Nephron progenitor cell (in vitro differentiated cells): Measurements from ENCODE around the gene EXOC6B.

Experiments
- DNase-seq: peaks from one replicate; pipeline ENCODE4 v3.0.0; 2021
- H3K27ac Mint-ChIP-seq: 2 replicates; pipeline ENCODE4 v1.8.0; 2021; ENCODE audit warnings: mild to moderate bottlenecking, moderate library complexity, mixed read lengths
- H3K27me3 Mint-ChIP-seq: 2 replicates; pipeline ENCODE4 v1.8.0; 2021; ENCODE audit warnings: mild to moderate bottlenecking, low read depth, mixed read lengths; ENCODE audit not compliant: poor library complexity
- H3K36me3 Mint-ChIP-seq: 2 replicates; pipeline ENCODE4 v1.8.0; 2021; ENCODE audit warnings: low read depth, mixed read lengths
- H3K4me1 Mint-ChIP-seq: 2 replicates; pipeline ENCODE4 v1.8.0; 2021; ENCODE audit warnings: mixed read lengths
- H3K4me3 Mint-ChIP-seq: 2 replicates; pipeline ENCODE4 v1.8.0; 2021; ENCODE audit warnings: mild to moderate bottlenecking, moderate library complexity, mixed read lengths
- H3K9me3 Mint-ChIP-seq: 2 replicates; pipeline ENCODE4 v1.8.0; 2021; ENCODE audit warnings: mild to moderate bottlenecking, moderate library complexity, mixed read lengths
- CTCF ChIP-seq: fragments of 200-600 bp; sonication (generic); IDR thresholded peaks from 2 replicates; pipeline ENCODE4 v1.5.0; 2021; ENCODE audit warnings: antibody characterized with exemption

The EXOC6B gene

GRCh38 chr2:72636210-72636609 is 189.6 kb downstream of the EXOC6B start:
- Mint-ChIP-seq H3K36me3 (peaks cover 15% of the 10 kb centered on the region), H3K27me3 (peaks cover 3% of the 10 kb centered on the region), H3K27ac (no peak overlapping the region), H3K9me3 (peaks cover 12% of the 10 kb centered on the region), H3K4me1 (no peaks in the 10 kb centered on the region), H3K4me3 (no peak overlapping the region)
- TF ChIP-seq CTCF: no peak
- DNase-seq: no peak

- Mint-ChIP-seq H3K27me3 (no peaks in the 10 kb centered on the region), H3K4me3 (no peak overlapping the region), H3K9me3 (no peaks in the 10 kb centered on the region), H3K36me3 (no peaks in the 10 kb centered on the region), H3K27ac (no peak overlapping the region), H3K4me1 (no peaks in the 10 kb centered on the region)
- no peak for DNase-seq
- TF ChIP-seq CTCF: no peak
These were observed 195.1 kb downstream of the EXOC6B start for GRCh38 chr2:72630767-72631166.

GRCh38 chr2:72629062-72629461 is 196.8 kb downstream of the EXOC6B start:
- Mint-ChIP-seq H3K36me3 (no peaks in the 10 kb centered on the region), H3K4me3 (no peak overlapping the region), H3K27me3 (no peaks in the 10 kb centered on the region), H3K27ac (no peak overlapping the region), H3K4me1 (no peaks in the 10 kb centered on the region), H3K9me3 (no peaks in the 10 kb centered on the region)
- TF ChIP-seq CTCF: no peak
- DNase-seq: no peak

GRCh38 chr2:72627083-72627482 is 198.8 kb downstream of the EXOC6B start:
- no peak overlapping the region for H3K27ac Mint-ChIP-seq
- H3K36me3 Mint-ChIP-seq: no peaks in the 10 kb centered on the region
- no peak for DNase-seq
- H3K9me3 Mint-ChIP-seq: no peaks in the 10 kb centered on the region
- no peak overlapping the region for H3K4me3 Mint-ChIP-seq
- H3K27me3 Mint-ChIP-seq: no peaks in the 10 kb centered on the region
- no peaks in the 10 kb centered on the region for H3K4me1 Mint-ChIP-seq
- TF ChIP-seq CTCF: no peak

GRCh38 chr2:72625366-72625765 is 200.5 kb downstream of the EXOC6B start:
- no peak for TF ChIP-seq CTCF
- Mint-ChIP-seq H3K27me3 (no peaks in the 10 kb centered on the region), H3K27ac (no peak overlapping the region), H3K4me1 (no peaks in the 10 kb centered on the region), H3K9me3 (no peaks in the 10 kb centered on the region), H3K4me3 (no peak overlapping the region), H3K36me3 (no peaks in the 10 kb centered on the region)
- no peak for DNase-seq

- DNase-seq: no peak
- TF ChIP-seq CTCF: no peak
- no peak overlapping the region for H3K27ac Mint-ChIP-seq
- H3K36me3 Mint-ChIP-seq: peaks cover 4% of the 10 kb centered on the region
- H3K27me3 Mint-ChIP-seq: no peaks in the 10 kb centered on the region
- H3K4me3 Mint-ChIP-seq: no peak overlapping the region
- peaks cover 15% of the 10 kb centered on the region for H3K4me1 Mint-ChIP-seq
- peaks cover 2% of the 10 kb centered on the region for H3K9me3 Mint-ChIP-seq
These were observed 202.4 kb downstream of the EXOC6B start for GRCh38 chr2:72623481-72623880.
